Measurements from ENCODE around the gene NHSL1. TPM values are rescaled to one million over a fixed set of nuclear protein-coding genes. Genes with fewer than 3 reads are reported as not detected.

NHSL1 gene
- total RNA-seq, 1 experiment from 2014 or later = 3.1 TPM

- no peak for DNase-seq (ENCODE audit: low spot score)
These were observed 23.3 kb upstream of the NHSL1 start for GRCh38 chr6:138522611-138523010.

GRCh38 chr6:138521790-138522189 lies 22.5 kb upstream of the NHSL1 start:
- no peak for DNase-seq (ENCODE audit: low spot score)

GRCh38 chr6:138520463-138520862 lies 21.2 kb upstream of the NHSL1 start:
- no peak for DNase-seq (ENCODE audit: low spot score)

GRCh38 chr6:138518054-138518453 lies 18.8 kb upstream of the NHSL1 start:
- DNase-seq (ENCODE audit: low spot score) = no peak

- peak; percentile 19 for DNase-seq (ENCODE audit: low spot score)
These were observed 18.3 kb upstream of the NHSL1 start for GRCh38 chr6:138517635-138518034.

GRCh38 chr6:138515657-138516248 lies 16.5 kb upstream of the NHSL1 start:
- DNase-seq (ENCODE audit: low spot score) = no peak

GRCh38 chr6:138514860-138515540 lies 15.7 kb upstream of the NHSL1 start:
- no peak for DNase-seq (ENCODE audit: low spot score)

- no peak for DNase-seq (ENCODE audit: low spot score)
These were observed 13.3 kb upstream of the NHSL1 start for GRCh38 chr6:138512609-138513008.

GRCh38 chr6:138510093-138510492 lies 10.8 kb upstream of the NHSL1 start:
- DNase-seq (ENCODE audit: low spot score) = no peak

GRCh38 chr6:138509371-138509770 lies 10.1 kb upstream of the NHSL1 start:
- no peak for DNase-seq (ENCODE audit: low spot score)

GRCh38 chr6:138508676-138508988 lies 9.3 kb upstream of the NHSL1 start:
- no peak for DNase-seq (ENCODE audit: low spot score)

GRCh38 chr6:138507977-138508675 lies 8.8 kb upstream of the NHSL1 start:
- DNase-seq (ENCODE audit: low spot score) = no peak

GRCh38 chr6:138504764-138505689 lies 5.7 kb upstream of the NHSL1 start:
- DNase-seq (ENCODE audit: low spot score) = no peak

GRCh38 chr6:138503881-138504680 lies 4.8 kb upstream of the NHSL1 start:
- no peak for DNase-seq (ENCODE audit: low spot score)

- no peak for DNase-seq (ENCODE audit: low spot score)
These were observed 3.3 kb upstream of the NHSL1 start for GRCh38 chr6:138502546-138502945.

GRCh38 chr6:138500867-138501446 lies 1.7 kb upstream of the NHSL1 start:
- no peak for DNase-seq (ENCODE audit: low spot score)

GRCh38 chr6:138500045-138500665 lies 861 bp upstream of the NHSL1 start:
- no peak for DNase-seq (ENCODE audit: low spot score)

GRCh38 chr6:138498629-138499302 lies 528 bp downstream of the NHSL1 start:
- DNase-seq (ENCODE audit: low spot score) = no peak

GRCh38 chr6:138497286-138497685 lies 2.0 kb downstream of the NHSL1 start:
- DNase-seq (ENCODE audit: low spot score) = no peak

- DNase-seq (ENCODE audit: low spot score) = no peak
These were observed 5.0 kb downstream of the NHSL1 start for GRCh38 chr6:138494312-138494711.

Measured in H4 (cell line).